Smooth muscle cell (in vitro differentiated cells): Measurements from ENCODE around the gene MCF2L. TPM values are rescaled to one million over a fixed set of nuclear protein-coding genes. Genes with fewer than 3 reads are reported as not detected.

Experiments
- DNase-seq: peaks from one replicate; lab custom pipeline; 2025; ENCODE audit not compliant: unreplicated experiment; lab: John Stamatoyannopoulos, UW
- H2AFZ ChIP-seq: fragments of 200-600 bp; sonication (generic); 2 replicates; pipeline ENCODE4 v1.6.0; 2016; ENCODE audit warnings: antibody characterized with exemption, low read depth, mild to moderate bottlenecking
- H3F3A ChIP-seq: fragments of 200-600 bp; sonication (generic); 2 replicates; pipeline ENCODE4 v1.6.0; 2017; ENCODE audit warnings: antibody characterized with exemption, low read depth
- H3K27ac ChIP-seq: fragments of 200-600 bp; sonication (generic); 2 replicates; pipeline ENCODE4 v1.5.1; 2016; ENCODE audit warnings: low read depth, mild to moderate bottlenecking
- H3K27me3 ChIP-seq: fragments of 200-600 bp; sonication (generic); 2 replicates; pipeline ENCODE4 v1.6.1; 2016; ENCODE audit warnings: low read depth, mild to moderate bottlenecking
- H3K36me3 ChIP-seq: fragments of 200-600 bp; sonication (generic); 2 replicates; pipeline ENCODE4 v1.5.1; 2016; ENCODE audit warnings: low read depth
- H3K4me1 ChIP-seq: fragments of 200-600 bp; sonication (generic); 2 replicates; pipeline ENCODE4 v1.5.1; 2016; ENCODE audit warnings: low read depth
- H3K4me2 ChIP-seq: fragments of 200-600 bp; sonication (generic); 2 replicates; pipeline ENCODE4 v1.6.0; 2016; ENCODE audit warnings: mild to moderate bottlenecking
- H3K4me3 ChIP-seq: fragments of 200-600 bp; sonication (generic); 2 replicates; pipeline ENCODE4 v1.5.1; 2016; ENCODE audit warnings: mild to moderate bottlenecking
- H3K79me2 ChIP-seq: fragments of 200-600 bp; sonication (generic); 2 replicates; pipeline ENCODE4 v1.6.0; 2016; ENCODE audit warnings: low read depth, mild to moderate bottlenecking
- H3K9ac ChIP-seq: fragments of 200-600 bp; sonication (generic); 2 replicates; pipeline ENCODE4 v1.6.0; 2016; ENCODE audit warnings: low read depth
- H3K9me3 ChIP-seq: fragments of 200-600 bp; sonication (generic); replicated peaks from 2 replicates; pipeline ENCODE4 v1.5.1; 2016; ENCODE audit warnings: low read depth
- H4K20me1 ChIP-seq: fragments of 200-600 bp; sonication (generic); 2 replicates; pipeline ENCODE4 v1.6.0; 2016; ENCODE audit warnings: low read depth
- WGBS: methylation state at CpG from one replicate; pipeline ENCODE4 v1.1.7; 2016; ENCODE audit warnings: low lambda C conversion rate; 5-methylcytosine and 5-hydroxymethylcytosine counted together
- polyA plus RNA-seq: library from polyadenylated mRNA; unstranded; fragments of >200 nt; fragmentation: Nextera tagmentation; extraction: Ambion mirVana; gene quantifications from 2 replicates; pipeline ENCODE4 v1.2.1, GENCODE V29; 2016
- total RNA-seq: library from RNA; depleted of rRNA; stranded (reverse); fragments of >200 nt; gene quantifications from 2 replicates; pipeline ENCODE4 v1.2.3, GENCODE V29; 2014
- TF ChIP-seq, protein P1 (sequence below): fragments of 200-600 bp; sonication (generic); IDR thresholded peaks from 2 replicates; pipeline ENCODE4 v1.5.1; 2017; ENCODE audit warnings: borderline replicate concordance, mild to moderate bottlenecking, antibody characterized with exemption; ENCODE audit not compliant: insufficient read depth, poor library complexity, severe bottlenecking

The MCF2L gene
- total and polyA plus RNA-seq, 2 experiments from 2014 or later: 0.54 to 7.6 TPM

DNA sequence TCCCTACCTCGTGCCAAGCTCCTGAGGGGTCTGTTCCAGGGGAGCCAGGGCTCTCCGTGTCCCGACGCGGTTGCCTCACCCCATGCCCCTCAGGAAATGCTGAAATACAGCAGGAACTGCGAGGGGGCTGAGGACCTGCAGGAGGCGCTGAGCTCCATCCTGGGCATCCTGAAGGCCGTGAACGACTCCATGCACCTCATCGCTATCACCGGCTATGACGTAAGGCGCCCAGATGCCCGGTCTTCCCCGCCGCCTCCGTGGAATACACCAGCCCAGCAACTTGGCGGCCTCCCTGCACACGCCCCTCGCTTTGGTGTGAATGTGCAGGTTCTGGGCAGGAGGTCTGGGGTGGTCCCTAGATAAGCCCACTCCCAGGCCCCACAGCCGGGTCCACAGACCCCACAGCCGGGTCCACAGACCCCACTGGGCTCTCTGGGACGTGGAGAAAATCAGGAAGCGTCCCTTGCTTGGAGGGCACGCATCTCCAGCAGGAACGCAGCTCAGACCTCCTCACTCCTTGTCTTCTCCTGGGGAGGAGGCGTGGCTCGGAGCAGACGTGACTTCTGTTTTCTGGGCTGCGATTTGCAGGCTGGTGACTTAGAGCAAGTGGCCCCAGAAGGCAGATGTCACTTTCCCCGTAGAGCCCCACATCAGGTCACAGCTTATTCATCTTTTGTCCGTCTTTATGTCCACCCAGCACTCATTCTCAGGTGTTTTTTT, 117.2 kb downstream of the MCF2L start:
- H3K79me2 ChIP-seq: no peaks in the 10 kb centered on the region
- H2AFZ ChIP-seq: no peak overlapping the region
- no peaks in the 10 kb centered on the region for H3K4me1 ChIP-seq
- no peaks in the 10 kb centered on the region for H3K36me3 ChIP-seq
- H3F3A ChIP-seq: no peaks in the 10 kb centered on the region
- no peaks in the 10 kb centered on the region for H3K9me3 ChIP-seq
- H3K27ac ChIP-seq: no peak overlapping the region
- no peak for DNase-seq
- no peak overlapping the region for H3K9ac ChIP-seq
- H3K4me2 ChIP-seq: no peak overlapping the region
- H3K27me3 ChIP-seq: no peaks in the 10 kb centered on the region
- H3K4me3 ChIP-seq: no peak overlapping the region
- TF ChIP-seq, protein P1, sequence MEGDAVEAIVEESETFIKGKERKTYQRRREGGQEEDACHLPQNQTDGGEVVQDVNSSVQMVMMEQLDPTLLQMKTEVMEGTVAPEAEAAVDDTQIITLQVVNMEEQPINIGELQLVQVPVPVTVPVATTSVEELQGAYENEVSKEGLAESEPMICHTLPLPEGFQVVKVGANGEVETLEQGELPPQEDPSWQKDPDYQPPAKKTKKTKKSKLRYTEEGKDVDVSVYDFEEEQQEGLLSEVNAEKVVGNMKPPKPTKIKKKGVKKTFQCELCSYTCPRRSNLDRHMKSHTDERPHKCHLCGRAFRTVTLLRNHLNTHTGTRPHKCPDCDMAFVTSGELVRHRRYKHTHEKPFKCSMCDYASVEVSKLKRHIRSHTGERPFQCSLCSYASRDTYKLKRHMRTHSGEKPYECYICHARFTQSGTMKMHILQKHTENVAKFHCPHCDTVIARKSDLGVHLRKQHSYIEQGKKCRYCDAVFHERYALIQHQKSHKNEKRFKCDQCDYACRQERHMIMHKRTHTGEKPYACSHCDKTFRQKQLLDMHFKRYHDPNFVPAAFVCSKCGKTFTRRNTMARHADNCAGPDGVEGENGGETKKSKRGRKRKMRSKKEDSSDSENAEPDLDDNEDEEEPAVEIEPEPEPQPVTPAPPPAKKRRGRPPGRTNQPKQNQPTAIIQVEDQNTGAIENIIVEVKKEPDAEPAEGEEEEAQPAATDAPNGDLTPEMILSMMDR: no peak
- 77% methylated on average over 29 of the region's 32 CpGs for WGBS
- no peaks in the 10 kb centered on the region for H4K20me1 ChIP-seq

DNA sequence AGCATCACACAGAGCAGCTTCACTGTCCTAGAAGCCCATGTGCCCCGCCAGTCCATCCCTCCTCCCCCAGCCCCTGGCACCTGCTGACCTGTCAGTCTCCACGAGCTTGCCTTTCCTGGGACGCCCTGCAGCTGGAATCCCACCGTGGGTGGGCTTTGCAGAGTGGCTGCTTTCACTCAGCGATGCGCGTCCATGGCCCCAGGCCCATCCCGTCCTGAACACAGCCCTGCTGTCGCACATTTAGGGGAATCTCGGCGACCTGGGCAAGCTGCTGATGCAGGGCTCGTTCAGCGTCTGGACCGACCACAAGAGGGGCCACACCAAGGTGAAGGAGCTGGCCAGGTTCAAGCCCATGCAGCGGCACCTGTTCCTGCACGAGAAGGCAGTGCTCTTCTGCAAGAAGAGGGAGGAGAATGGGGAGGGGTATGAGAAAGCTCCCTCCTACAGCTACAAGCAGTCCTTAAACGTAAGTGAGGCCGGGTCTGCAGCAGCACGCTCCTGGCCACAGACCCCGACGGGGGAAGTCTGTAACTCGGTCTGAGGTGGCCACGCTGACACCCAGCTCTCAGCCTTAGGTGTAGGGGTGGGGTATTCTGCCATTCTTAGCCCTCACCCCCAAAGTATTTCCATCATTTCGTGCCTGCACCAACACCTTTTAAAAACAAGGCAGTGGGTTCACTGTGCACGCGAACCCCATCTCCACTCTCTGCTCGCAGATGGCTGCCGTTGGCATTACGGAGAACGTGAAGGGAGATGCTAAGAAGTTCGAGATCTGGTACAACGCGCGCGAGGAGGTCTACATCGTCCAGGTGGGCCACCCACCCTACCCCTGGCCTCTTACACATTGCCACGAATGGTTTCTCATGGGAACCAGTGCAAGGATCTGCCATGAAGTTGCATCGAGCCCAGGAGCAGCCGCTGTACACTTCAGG, 118.2 kb downstream of the MCF2L start:
- no peaks in the 10 kb centered on the region for H3K27me3 ChIP-seq
- no peak for DNase-seq

GRCh38 chr13:113087923-113088690, 119.1 kb downstream of the MCF2L start:
- Histone ChIP-seq H3K27me3 (no peaks in the 10 kb centered on the region), H3K79me2 (no peaks in the 10 kb centered on the region), H3K36me3 (no peaks in the 10 kb centered on the region), H3K9me3 (no peaks in the 10 kb centered on the region), H2AFZ (no peak overlapping the region), H3K4me1 (no peaks in the 10 kb centered on the region), H3F3A (no peaks in the 10 kb centered on the region), H3K4me3 (no peak overlapping the region), H3K9ac (no peak overlapping the region), H4K20me1 (no peaks in the 10 kb centered on the region), H3K4me2 (no peak overlapping the region), H3K27ac (no peak overlapping the region)
- TF ChIP-seq, protein P1: no peak
- WGBS: 93% methylated on average over 40 of the region's 40 CpGs
- no peak for DNase-seq

More for the DNA sequence above, 118.2 kb downstream of the MCF2L start:
- no peaks in the 10 kb centered on the region for H4K20me1 ChIP-seq
- no peak overlapping the region for H3K9ac ChIP-seq
- H3K36me3 ChIP-seq: no peaks in the 10 kb centered on the region
- H3K4me1 ChIP-seq: no peaks in the 10 kb centered on the region
- 95% methylated on average over 39 of the region's 39 CpGs for WGBS
- no peaks in the 10 kb centered on the region for H3K9me3 ChIP-seq
- no peak overlapping the region for H2AFZ ChIP-seq
- H3K27ac ChIP-seq: no peak overlapping the region
- H3K79me2 ChIP-seq: no peaks in the 10 kb centered on the region
- TF ChIP-seq, protein P1: no peak
- H3K4me2 ChIP-seq: no peak overlapping the region
- H3K4me3 ChIP-seq: no peak overlapping the region
- H3F3A ChIP-seq: no peaks in the 10 kb centered on the region
